GM19239 (cell line): Measurements from ENCODE around the gene PI4KA.
A peak's percentile ranks its signal among the peaks of the same experiment; 100 is the strongest.

Experiments used
- DNase-seq: peaks from one replicate; pipeline ENCODE4 v3.0.0; 2011; ENCODE audit warnings: low spot score; ENCODE audit not compliant: insufficient read length
- FAIRE-seq: peaks from 2 replicates; lab custom pipeline; 2011; peaks lifted over from hg19 to GRCh38; lab: Jason Lieb, UNC

Gene PI4KA

DNA sequence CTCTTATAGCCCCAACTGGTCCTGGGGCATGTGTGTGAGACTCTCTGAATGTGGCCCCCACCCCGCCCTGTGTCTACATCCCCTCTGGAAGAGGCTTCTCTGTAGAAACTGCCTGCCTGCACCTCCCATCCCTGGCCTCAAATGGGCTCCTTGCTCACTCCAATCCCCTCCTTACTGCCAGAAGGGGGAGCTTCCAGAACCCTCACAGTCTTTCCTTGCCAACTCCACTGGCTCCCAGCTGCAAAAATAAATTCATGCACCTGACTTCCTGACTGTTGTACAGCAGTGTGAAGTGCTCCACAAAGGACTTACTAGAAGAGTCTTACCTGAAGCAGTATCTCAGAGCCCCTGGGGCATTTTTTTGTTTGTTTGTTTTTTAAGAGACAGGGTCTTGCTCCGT is 99.9 kb downstream of the PI4KA start:
- FAIRE-seq (no peak), DNase-seq (no peak)

DNA sequence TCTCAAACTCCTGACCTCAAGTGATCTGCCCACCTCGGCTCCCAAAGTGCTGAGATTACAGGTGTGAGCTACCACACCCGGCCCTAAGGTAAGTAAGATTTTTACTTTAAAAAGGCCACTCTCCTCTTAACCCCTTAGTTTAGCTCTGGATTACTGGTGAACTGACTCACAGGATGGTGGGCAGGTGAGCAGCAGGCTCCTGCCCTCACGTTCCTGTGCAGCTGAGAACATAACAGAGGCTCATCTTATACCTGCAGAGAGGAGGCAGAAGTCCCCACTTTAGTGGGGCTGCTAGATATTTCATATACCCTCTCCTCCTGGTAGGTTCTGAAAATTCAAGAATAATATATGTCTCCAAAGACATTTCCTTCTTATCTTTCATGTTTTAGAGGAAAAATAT is 101.8 kb downstream of the PI4KA start:
- no peak for FAIRE-seq
- DNase-seq = no peak

DNA sequence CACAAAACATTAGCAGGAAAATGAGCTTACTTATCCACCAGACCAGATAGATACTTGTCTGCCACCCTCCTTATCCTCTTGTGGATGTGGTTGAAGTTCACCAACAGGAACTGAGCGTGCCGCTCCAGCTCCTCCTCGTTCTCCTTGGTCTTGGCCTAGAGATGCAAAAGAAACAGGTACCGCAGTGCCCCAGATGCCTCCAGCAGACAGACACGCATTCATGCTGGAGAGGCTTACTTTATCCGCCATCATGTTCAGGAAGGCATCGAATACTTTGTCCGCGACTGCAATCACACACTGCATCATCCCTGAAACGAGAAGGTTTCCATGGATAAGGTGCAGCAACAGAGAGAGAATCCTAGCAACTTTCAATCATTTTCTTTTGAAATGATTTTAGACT is 105.7 kb downstream of the PI4KA start:
- DNase-seq (no peak), FAIRE-seq (no peak)

DNA sequence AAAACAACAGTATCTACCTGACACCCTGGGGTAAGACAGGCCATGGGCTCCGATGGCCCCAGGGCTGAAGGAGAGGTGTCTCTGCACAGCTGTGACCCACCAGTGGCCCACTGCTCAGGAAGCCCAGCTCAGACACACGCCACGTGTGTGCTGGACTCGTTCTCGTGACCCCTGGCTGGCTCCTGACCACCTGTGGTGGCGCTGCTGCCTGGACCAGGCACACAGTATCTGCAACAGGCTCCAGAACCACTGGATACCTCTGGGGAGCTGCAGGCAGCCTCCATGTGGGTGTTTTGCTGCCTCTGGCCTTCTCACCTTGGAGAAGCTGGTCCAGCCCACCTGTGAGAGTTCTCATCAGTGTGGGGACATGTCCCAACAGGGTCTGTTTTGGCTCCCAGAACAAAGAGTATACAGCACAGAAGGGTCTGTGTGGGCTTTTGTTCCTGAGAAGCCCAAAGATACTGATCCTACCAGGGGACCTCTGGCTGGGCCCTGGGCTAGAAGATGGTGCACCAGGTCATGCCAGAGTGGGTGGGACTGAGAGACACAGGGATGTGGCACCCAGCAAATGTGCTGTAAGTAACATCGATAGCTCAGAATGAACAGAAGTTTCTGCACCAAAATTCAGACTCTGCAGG is 106.4 kb downstream of the PI4KA start:
- FAIRE-seq (no peak), DNase-seq (no peak)

DNA sequence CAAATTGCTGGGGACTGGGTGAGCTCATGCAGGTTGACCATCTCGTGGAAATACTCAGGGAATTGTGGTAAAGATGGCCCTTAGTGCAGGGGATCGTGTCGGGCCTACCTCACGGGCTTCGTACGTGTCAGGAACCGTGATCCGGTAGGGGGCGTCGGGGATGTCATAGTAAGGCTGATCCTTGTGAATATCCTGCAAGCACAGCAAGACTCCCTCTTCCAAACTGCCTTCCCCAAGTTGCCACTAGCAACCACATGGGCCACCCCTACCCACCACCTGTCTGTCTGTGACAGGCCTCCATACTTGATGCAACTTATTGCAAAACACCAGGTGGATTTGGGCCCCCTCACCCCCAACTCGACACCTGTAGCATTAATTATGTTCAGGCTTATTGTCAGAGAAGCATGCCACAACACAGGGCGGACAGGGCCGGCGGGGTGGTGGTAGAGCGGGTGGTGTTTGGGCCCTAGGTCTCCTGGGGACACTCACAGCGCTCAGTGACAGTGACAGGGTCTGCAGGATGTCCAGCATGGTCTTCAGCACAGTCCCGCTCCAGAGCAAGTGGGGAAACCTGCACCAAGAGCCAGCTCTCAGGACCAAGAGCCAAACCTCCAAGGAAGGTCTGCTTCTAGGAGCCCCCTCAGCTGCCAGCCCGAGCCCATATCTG is 107.3 kb downstream of the PI4KA start:
- DNase-seq (no peak), FAIRE-seq (no peak)

DNA sequence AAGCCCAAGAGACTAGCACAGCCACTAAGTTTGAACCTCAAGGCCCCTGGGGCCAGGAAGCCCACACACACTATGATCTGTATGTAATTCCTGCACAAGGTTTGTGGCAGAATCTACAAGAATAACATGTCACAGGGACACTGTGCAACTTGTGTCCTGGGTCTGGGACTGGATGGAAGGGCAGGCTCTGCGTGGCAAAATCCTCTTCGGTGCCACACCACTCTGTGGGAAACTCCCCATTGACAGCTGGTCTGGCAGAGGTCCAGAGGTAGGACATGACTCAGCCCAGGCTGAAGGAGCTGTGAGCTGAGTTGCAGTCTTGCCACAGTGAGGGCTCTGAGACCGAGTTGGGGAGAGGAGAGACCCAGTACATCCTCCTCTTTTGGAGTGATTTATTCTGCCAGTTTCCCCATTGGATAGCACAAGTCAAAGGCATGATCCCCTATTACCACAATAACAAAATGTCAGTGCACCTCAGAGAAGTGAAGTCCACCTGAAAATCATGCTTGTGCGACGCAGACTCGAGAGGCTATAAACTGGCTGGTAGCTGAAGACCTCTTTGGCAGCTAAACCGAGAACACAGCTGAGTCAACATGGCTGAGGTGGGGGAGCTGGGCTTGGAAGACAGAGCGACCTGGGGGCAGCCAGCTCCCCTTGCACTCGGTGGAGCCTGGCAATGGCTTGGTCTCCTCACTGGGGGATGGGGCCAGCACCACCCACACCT is 108.0 kb downstream of the PI4KA start:
- FAIRE-seq (peak; percentile 87), DNase-seq (peak; percentile 53)

DNA sequence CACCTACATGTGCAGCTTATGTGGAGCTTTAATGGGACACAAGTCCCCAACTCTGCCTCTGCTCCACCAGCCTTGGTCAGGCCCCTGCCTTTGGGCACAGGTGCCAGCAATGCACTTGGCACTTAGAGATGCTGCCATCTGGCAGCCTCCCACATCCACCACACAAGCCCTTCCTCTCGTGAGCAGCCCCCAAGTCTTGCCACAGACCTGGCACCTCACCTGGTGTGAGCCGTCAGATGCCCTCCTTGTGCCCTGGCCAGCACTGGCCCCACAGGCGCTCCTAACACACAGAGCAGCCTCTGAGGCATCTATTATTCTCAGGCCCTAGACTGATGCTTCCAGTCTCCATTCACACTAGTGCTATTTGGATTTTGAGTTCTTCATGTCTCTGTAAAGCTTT is 109.2 kb downstream of the PI4KA start:
- FAIRE-seq = no peak

DNA sequence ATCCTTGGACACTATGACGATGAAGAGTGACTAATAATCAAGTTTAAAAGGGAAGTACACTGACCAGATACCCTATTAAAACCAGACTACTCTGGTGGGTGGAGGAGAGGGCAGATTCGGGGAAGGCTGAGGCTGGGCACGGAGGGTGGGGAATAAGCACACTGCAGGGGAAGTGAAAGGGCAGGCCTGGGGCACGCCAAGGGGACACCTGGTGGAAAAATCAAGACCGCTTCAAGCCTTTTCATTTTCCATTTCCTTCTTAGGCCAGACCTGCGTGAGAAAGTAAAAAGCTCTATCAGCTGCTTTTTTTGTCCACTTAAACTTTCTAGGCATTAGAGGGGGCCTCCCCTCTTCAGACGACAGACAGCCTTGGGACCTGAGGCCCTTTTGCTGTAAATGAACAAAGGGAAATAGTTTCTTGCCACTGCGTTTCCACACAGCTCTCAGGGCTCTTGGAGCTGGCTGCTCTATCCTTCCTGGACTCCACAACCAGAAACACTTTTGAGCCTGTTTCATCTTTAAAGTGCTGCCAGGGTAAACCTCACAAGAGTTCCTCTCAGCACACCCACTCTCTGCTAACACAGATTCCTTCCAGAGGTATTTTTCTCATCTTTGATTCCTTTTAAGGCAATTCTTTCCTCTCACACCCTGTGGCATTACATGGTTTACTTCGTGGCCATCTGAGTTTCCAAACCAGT is 109.7 kb downstream of the PI4KA start:
- FAIRE-seq (peak; percentile 94), DNase-seq (peak; percentile 63)

More for the DNA sequence above, 109.2 kb downstream of the PI4KA start:
- DNase-seq = no peak

DNA sequence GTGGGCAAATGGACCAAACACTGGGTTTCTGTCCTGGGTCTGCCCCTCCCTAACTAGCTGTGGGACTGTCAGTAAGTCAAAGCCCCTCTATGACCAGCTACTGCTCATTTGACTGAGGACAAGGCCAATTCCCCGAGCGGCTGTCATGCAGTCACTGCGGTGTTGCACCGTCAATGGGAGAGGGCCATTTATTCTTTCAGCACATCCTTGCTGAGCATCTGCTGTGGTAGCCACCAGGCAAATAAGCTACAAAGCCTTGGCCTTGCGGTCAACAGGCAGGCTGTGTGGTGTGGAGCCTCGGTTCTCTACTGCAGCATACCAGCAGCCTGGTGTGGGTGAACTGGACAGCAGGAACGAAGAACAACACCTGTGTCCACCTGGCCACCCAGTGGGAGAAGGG is 110.5 kb downstream of the PI4KA start:
- no peak for DNase-seq
- FAIRE-seq = no peak

DNA sequence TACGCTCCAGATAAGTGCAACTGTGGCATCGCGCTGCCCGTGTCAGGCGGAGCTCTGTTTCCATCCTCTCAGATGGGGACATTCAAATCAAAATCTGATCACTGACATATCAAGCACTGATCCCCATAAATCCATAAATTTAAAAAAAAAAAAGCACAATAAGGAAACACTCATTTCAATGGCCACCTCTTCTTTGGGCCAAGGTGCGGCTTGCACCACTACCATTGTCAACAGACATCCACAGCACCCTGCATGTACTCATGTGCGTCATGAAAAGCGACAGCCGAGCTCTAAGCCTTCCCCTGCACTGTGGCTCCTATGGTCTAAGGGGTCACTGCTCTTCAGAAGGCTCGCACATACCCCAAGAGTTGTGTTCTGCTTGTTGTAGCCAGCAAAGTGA is 111.4 kb downstream of the PI4KA start:
- no peak for FAIRE-seq
- no peak for DNase-seq

DNA sequence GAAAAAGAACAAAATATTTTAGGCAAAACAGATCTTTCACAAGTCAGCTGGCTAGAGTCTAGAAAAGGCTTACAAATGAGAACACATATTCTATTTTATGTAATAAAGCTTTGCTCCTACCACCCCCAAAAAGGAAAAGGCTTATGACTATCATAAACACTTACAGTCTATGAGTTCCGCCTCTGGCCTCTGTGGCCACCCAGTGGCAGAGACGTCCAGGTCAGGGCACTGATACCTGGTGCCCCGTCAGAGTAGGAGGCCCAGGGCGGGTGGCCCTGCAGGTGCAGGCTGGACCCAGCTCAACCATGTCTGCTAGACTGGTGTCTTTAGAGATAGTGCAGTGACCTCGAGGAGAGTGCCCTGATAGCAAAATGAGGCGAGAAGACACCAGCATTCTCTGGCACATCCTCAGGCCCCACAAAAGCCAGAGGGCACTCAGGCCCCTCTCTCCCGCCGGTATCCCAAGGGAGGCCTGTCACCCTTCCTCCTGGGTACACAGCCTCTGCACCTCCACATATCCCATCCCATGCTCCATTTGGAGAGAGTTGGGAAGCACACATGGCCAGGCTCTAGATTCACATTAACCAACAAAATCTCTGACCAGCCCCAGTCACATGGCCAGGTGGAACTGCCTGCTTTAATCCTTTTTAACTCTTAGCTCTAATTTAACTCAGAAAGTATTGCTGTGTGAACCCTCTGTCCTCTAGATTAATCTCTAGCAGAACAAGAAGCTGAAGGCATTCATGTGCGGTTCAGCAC is 112.0 kb downstream of the PI4KA start:
- FAIRE-seq (no peak), DNase-seq (no peak)

DNA sequence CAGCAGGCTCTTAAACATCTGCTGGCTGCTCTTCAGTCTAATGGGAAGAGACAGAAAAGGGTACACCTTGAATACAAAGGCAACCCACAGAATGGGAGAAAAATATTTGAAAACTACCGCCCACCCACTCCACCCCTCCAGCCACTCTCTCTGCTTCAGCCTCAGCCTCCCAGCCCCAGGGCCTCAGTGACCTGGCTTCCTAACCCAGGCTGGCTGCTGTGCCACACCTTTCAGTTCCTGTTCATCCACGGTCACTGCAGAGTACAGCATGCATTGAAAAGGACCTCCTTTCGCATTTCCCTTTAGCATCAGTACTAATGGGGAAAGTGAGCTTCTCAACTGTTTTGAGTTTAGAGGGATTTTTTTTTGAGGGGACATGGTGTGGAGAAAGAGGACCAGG is 113.5 kb downstream of the PI4KA start:
- DNase-seq (no peak), FAIRE-seq (peak; percentile 66)

DNA sequence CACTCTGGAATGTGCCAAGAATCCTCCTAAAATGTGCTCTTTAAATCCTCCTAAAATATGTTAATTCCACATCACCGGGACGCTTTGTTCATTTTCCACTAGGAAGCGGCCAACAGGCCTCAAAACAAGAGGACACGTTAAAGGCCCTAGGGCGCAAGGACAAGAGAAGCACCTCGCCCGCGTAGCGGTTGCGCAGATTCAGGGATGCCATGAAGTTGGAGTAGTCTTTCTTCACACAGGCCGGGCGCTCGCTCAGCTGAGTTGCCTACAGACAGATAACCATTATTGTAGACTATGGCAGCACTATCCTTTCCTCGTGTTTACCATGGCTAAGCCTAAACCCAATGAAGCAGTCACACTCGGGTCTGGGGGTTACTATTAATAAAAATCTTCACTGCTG is 114.2 kb downstream of the PI4KA start:
- no peak for FAIRE-seq

DNA sequence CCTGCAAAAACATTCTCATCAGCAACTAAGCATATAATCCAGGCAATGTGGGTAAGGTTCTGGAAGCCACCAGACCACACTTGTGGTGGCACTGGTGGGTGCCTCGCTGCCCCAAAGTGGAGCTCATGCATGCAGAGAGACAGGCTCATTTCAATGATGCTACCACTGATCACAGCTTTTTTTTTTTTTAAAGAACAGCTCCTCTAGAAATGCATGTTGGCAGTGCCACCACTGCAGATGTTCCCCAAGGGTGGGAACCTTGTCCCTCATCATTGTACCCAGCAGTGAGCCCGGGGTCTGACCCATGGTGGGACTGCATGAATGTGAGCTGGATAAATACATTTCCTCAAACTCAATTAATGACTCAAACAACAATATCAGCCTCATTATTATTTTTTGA is 115.8 kb downstream of the PI4KA start:
- FAIRE-seq = no peak
- no peak for DNase-seq

More for the DNA sequence above, 114.2 kb downstream of the PI4KA start:
- DNase-seq = no peak

DNA sequence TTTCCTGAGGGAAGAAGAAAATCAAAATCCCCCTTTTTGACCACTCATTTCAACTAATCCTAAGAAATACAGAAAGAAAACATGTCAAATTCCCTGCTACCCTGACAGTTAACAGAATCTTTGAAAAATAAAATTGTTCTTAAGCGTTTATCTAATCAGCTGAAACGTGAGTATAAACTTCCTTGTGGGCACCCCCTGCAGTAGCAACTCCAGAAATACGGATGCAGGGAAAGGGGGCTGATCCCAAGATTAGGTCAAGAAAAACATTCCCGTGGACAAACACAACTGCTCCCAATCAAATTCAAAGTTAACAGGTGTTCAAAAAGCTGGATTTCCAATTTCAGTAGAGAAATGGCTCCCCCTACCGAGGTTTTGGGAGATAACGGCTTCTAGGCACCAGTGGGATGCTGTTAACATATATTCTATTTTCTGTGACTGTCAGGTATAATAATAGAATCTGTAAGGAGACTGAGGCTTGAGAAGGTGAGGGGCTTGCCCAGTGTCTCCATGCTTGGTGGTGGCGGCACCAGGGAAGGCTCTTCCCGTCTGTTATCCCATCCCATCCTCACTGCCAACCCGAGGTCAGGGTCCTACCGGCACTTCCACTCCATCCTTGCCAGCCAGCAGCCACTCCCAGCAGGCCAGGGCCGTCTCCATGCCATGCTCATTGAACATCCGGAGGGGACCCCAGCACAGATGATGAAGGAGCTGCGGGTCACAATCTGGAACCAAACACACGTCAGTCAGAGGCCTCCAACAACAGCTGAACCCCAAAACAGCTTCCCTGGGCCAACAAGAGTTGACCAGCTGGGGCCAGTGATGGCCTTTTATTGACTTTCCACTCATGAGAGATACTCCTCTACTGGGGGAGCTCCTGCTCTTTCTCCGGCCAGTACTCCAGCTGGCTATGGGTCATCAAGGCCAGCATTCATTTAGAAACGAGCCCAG is 116.7 kb downstream of the PI4KA start:
- DNase-seq = peak; percentile 41
- peak; percentile 72 for FAIRE-seq

DNA sequence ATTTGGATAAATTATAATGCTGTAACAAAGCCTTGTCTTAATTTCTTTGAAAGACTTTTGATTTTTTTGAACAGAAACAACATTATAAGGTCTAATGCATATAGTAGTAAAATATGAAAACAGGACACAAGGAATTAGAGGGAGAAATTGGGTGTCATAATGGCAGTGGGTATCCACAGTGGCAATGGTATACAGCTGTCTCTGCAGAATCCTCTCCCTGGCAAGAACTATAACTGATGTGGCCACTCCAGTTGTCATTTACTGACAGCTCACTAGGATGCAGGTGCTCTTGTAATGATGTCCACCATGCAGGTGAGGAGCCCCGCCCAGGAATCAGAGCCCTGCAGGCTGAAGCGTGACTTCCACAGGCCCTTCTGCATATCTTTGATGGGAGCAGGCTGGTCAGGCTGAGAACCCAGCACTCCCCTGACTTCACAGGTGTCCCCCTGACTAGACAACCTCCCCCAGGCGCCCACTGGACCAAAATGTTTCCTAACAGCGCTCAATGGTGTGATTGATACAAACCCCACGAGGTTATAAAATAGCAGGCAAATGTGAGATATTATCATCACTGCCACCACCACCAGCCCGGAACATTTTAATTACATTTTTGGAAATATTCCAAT is 117.5 kb downstream of the PI4KA start:
- DNase-seq (no peak), FAIRE-seq (no peak)

DNA sequence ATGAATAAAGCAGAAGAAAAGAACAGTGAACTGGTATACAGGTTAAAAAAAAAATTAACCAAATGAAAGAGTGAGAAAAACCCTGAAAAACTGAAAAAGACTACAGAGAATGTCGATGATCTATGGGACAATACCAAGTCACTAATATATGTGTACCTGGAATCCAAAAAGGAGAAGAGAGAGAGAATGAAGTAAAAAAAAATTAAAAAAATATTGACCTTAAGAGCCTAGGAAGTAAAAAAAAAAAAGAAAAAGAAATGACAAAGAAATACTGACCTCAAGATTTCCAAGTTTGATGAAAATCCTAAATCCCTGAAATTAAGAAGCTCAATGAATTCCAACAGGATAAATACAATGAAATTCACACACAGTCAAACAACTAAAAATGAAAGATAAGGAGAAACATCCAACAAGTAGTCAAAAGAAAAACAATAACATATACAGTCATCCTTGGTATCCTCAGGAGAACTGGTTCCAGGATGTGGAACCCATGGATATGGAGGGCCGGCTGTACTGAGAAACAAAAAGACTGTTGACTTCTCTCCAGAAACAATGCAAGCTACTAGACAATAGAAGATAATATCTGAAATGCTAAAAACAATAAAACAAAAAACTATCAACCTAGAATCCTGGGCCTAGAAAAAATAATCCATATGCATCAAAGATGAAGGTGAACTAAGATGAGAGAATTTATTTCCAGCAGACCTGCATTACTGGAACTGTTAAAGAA is 118.2 kb downstream of the PI4KA start:
- DNase-seq (no peak), FAIRE-seq (no peak)
